Measurements from ENCODE around the gene LAMB2.

LAMB2 gene

DNA sequence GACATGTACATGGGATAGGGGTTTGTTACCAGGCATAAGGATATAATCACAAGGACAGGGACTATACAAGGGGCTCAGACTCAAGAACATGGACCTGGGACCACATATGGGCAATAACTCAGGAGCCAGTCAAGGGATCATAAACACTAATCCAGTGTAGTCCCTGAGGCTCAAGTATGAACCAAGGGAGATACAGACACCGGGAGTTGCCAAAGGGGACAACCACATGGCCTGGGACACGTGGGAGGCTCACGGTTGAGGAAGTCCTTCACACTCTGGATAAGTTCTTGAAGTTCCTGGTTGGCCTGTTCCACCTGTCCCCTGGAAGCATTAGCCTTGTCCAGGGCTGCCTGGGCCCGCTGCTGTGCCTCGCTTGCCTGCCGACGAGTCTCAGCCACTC, 10.4 kb downstream of the LAMB2 start:
- Histone ChIP-seq H3K36me3 (ENCODE audit: control insufficient read depth in 1 of 2, insufficient read depth in 2 of 2, low read length in 2 of 2) (peaks cover 26 to 36% of the 10 kb centered on the region in 2 donors), H3K27me3 (ENCODE audit: control insufficient read depth in 1 of 2, insufficient read depth in 2 of 2, low read length in 2 of 2) (no peaks in the 10 kb centered on the region), H3K9me3 (ENCODE audit: control insufficient read depth in 1 of 2, low read length in 2 of 2) (no peaks in the 10 kb centered on the region), H3K4me3 (ENCODE audit: low read depth in 1 of 2, low read length in 2 of 2) (no peak overlapping the region), H3K27ac (ENCODE audit: low read depth, low read length) (no peak overlapping the region), H3K4me1 (ENCODE audit: control insufficient read depth in 1 of 2, insufficient read depth in 2 of 2, low read length in 2 of 2) (peaks cover 13 to 15% of the 10 kb centered on the region in 2 donors), H3K9ac (ENCODE audit: low read depth in 1 of 2, low read length in 2 of 2) (no peak overlapping the region)

- Histone ChIP-seq H3K9me3 (ENCODE audit: control insufficient read depth in 1 of 2, low read length in 2 of 2) (no peaks in the 10 kb centered on the region), H3K4me3 (ENCODE audit: low read depth in 1 of 2, low read length in 2 of 2) (no peak overlapping the region), H3K27me3 (ENCODE audit: control insufficient read depth in 1 of 2, insufficient read depth in 2 of 2, low read length in 2 of 2) (no peaks in the 10 kb centered on the region), H3K4me1 (ENCODE audit: control insufficient read depth in 1 of 2, insufficient read depth in 2 of 2, low read length in 2 of 2) (peaks cover 13 to 15% of the 10 kb centered on the region in 2 donors), H3K27ac (ENCODE audit: low read depth, low read length) (no peak overlapping the region), H3K36me3 (ENCODE audit: control insufficient read depth in 1 of 2, insufficient read depth in 2 of 2, low read length in 2 of 2) (peaks cover 30 to 41% of the 10 kb centered on the region in 2 donors), H3K9ac (ENCODE audit: low read depth in 1 of 2, low read length in 2 of 2) (no peak overlapping the region)
Measured at GRCh38 chr3:49122022-49122421, 10.8 kb downstream of the LAMB2 start.

- peaks cover 13 to 15% of the 10 kb centered on the region in 2 donors for H3K4me1 ChIP-seq (ENCODE audit: control insufficient read depth in 1 of 2, insufficient read depth in 2 of 2, low read length in 2 of 2)
- peak overlapping the region; percentile 46 to 96 for H3K4me3 ChIP-seq (ENCODE audit: low read depth in 1 of 2, low read length in 2 of 2)
- no peaks in the 10 kb centered on the region for H3K27me3 ChIP-seq (ENCODE audit: control insufficient read depth in 1 of 2, insufficient read depth in 2 of 2, low read length in 2 of 2)
- H3K9me3 ChIP-seq (ENCODE audit: control insufficient read depth in 1 of 2, low read length in 2 of 2): no peaks in the 10 kb centered on the region
- H3K36me3 ChIP-seq (ENCODE audit: control insufficient read depth in 1 of 2, insufficient read depth in 2 of 2, low read length in 2 of 2): peaks cover 37 to 49% of the 10 kb centered on the region in 2 donors
- H3K27ac ChIP-seq (ENCODE audit: low read depth, low read length): peak overlapping the region; percentile 95
- peak overlapping the region in 1 of 2 donors; percentile 96 for H3K9ac ChIP-seq (ENCODE audit: low read depth in 1 of 2, low read length in 2 of 2)
Measured at GRCh38 chr3:49121132-49121736, 11.6 kb downstream of the LAMB2 start.

- Histone ChIP-seq H3K4me1 (ENCODE audit: control insufficient read depth in 1 of 2, insufficient read depth in 2 of 2, low read length in 2 of 2) (peaks cover 13 to 15% of the 10 kb centered on the region in 2 donors), H3K9me3 (ENCODE audit: control insufficient read depth in 1 of 2, low read length in 2 of 2) (no peaks in the 10 kb centered on the region)
Measured at GRCh38 chr3:49120438-49121131, 12.3 kb downstream of the LAMB2 start, which contains the start of gene USP19. TSS of gene USP19 (minus strand) at chr3:49120823. CDS start at chr3:49119145, 1,678 bp downstream.

GRCh38 chr3:49120096-49120437, 12.8 kb downstream of the LAMB2 start:
- Histone ChIP-seq H3K9me3 (ENCODE audit: control insufficient read depth in 1 of 2, low read length in 2 of 2) (no peaks in the 10 kb centered on the region), H3K4me3 (ENCODE audit: low read depth in 1 of 2, low read length in 2 of 2) (peak overlapping the region; percentile 92 to 96), H3K36me3 (ENCODE audit: control insufficient read depth in 1 of 2, insufficient read depth in 2 of 2, low read length in 2 of 2) (peaks cover 44 to 56% of the 10 kb centered on the region in 2 donors), H3K27me3 (ENCODE audit: control insufficient read depth in 1 of 2, insufficient read depth in 2 of 2, low read length in 2 of 2) (no peaks in the 10 kb centered on the region), H3K9ac (ENCODE audit: low read depth in 1 of 2, low read length in 2 of 2) (peak overlapping the region; percentile 90 to 96), H3K27ac (ENCODE audit: low read depth, low read length) (peak overlapping the region; percentile 95), H3K4me1 (ENCODE audit: control insufficient read depth in 1 of 2, insufficient read depth in 2 of 2, low read length in 2 of 2) (peaks cover 13 to 15% of the 10 kb centered on the region in 2 donors)

More at GRCh38 chr3:49120438-49121131, 12.3 kb downstream of the LAMB2 start, which contains the start of gene USP19:
- no peaks in the 10 kb centered on the region for H3K27me3 ChIP-seq (ENCODE audit: control insufficient read depth in 1 of 2, insufficient read depth in 2 of 2, low read length in 2 of 2)
- H3K4me3 ChIP-seq (ENCODE audit: low read depth in 1 of 2, low read length in 2 of 2): peak within 1 kb of the TSS; percentile 92 to 96
- peaks cover 40 to 52% of the 10 kb centered on the region in 2 donors for H3K36me3 ChIP-seq (ENCODE audit: control insufficient read depth in 1 of 2, insufficient read depth in 2 of 2, low read length in 2 of 2)
- H3K9ac ChIP-seq (ENCODE audit: low read depth in 1 of 2, low read length in 2 of 2): peak within 1 kb of the TSS; percentile 90 to 96
- peak within 1 kb of the TSS; percentile 95 for H3K27ac ChIP-seq (ENCODE audit: low read depth, low read length)

DNA sequence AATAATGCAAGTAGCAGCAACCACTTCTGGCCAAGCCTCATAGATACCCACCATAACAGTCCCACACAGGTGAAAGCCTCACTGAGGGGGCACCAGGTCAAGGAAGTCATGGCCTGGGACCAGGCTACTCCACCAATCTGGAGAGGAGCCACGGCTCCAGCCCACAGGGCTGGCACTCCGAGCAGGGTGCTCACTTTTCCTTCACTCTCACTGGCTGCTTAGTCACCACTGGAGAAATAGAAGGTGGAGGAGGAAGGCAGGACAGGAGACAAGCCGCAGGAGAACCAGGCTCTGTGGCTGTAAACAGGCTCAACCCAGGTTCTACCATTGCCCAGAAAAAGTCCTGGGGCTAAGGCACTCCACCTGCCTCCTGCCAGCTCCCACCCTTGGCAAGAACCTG, 13.4 kb downstream of the LAMB2 start:
- Histone ChIP-seq H3K27me3 (ENCODE audit: control insufficient read depth in 1 of 2, insufficient read depth in 2 of 2, low read length in 2 of 2) (no peaks in the 10 kb centered on the region), H3K4me3 (ENCODE audit: low read depth in 1 of 2, low read length in 2 of 2) (peak overlapping the region; percentile 92 to 96), H3K9me3 (ENCODE audit: control insufficient read depth in 1 of 2, low read length in 2 of 2) (no peaks in the 10 kb centered on the region), H3K9ac (ENCODE audit: low read depth in 1 of 2, low read length in 2 of 2) (peak overlapping the region; percentile 90 to 96), H3K27ac (ENCODE audit: low read depth, low read length) (no peak overlapping the region), H3K4me1 (ENCODE audit: control insufficient read depth in 1 of 2, insufficient read depth in 2 of 2, low read length in 2 of 2) (peaks cover 13 to 15% of the 10 kb centered on the region in 2 donors), H3K36me3 (ENCODE audit: control insufficient read depth in 1 of 2, insufficient read depth in 2 of 2, low read length in 2 of 2) (peaks cover 46 to 59% of the 10 kb centered on the region in 2 donors)

DNA sequence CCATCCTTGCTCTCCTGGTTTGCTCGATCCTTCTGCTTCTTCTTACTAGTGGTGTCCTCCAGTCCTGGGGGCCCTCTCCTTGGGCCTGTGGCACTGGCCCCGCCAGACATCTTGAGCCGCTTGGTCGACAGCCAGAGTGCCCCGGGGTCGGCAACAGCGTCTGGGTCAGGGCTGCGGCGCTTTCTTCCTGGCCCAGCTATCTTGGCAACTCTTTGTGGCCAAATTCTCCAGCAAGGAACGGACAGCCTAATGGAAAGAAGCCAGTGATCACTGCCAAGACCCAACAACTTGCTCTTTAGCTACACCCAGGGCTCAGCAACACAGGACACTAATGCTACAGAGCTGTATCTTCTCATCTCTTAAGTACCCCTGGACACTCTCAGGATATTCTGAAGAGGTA, 13.8 kb downstream of the LAMB2 start:
- Histone ChIP-seq H3K4me1 (ENCODE audit: control insufficient read depth in 1 of 2, insufficient read depth in 2 of 2, low read length in 2 of 2) (peaks cover 13 to 15% of the 10 kb centered on the region in 2 donors), H3K27ac (ENCODE audit: low read depth, low read length) (no peak overlapping the region), H3K27me3 (ENCODE audit: control insufficient read depth in 1 of 2, insufficient read depth in 2 of 2, low read length in 2 of 2) (no peaks in the 10 kb centered on the region), H3K36me3 (ENCODE audit: control insufficient read depth in 1 of 2, insufficient read depth in 2 of 2, low read length in 2 of 2) (peaks cover 47 to 59% of the 10 kb centered on the region in 2 donors), H3K4me3 (ENCODE audit: low read depth in 1 of 2, low read length in 2 of 2) (peak overlapping the region; percentile 92 to 96), H3K9me3 (ENCODE audit: control insufficient read depth in 1 of 2, low read length in 2 of 2) (no peaks in the 10 kb centered on the region), H3K9ac (ENCODE audit: low read depth in 1 of 2, low read length in 2 of 2) (peak overlapping the region; percentile 90 to 96)

DNA sequence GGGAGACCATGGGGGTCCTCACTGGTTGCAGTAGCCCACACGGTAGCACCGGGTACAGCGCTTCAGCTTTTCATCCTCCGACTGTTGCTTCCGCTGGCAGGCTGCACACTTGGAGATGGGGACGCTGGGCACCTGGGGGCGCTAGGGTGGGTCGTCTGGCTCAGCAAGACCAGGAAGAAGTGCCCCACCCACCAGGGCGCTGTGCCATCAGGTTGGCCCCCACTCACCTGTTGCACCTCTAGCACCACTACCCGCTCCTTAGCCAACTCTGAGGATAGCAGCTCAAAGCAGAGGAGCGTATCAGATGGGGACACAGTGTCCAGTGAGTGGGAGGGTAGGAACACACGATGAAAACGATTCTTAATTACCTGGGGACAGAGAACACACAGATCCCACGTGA, 20.6 kb downstream of the LAMB2 start:
- H3K9me3 ChIP-seq (ENCODE audit: control insufficient read depth in 1 of 2, low read length in 2 of 2): no peaks in the 10 kb centered on the region
- H3K4me3 ChIP-seq (ENCODE audit: low read depth in 1 of 2, low read length in 2 of 2): no peak overlapping the region
- no peak overlapping the region for H3K9ac ChIP-seq (ENCODE audit: low read depth in 1 of 2, low read length in 2 of 2)
- no peaks in the 10 kb centered on the region for H3K27me3 ChIP-seq (ENCODE audit: control insufficient read depth in 1 of 2, insufficient read depth in 2 of 2, low read length in 2 of 2)
- H3K4me1 ChIP-seq (ENCODE audit: control insufficient read depth in 1 of 2, insufficient read depth in 2 of 2, low read length in 2 of 2): peaks cover 8% of the 10 kb centered on the region in 2 donors
- H3K27ac ChIP-seq (ENCODE audit: low read depth, low read length): no peak overlapping the region
- H3K36me3 ChIP-seq (ENCODE audit: control insufficient read depth in 1 of 2, insufficient read depth in 2 of 2, low read length in 2 of 2): peaks cover 78 to 86% of the 10 kb centered on the region in 2 donors

DNA sequence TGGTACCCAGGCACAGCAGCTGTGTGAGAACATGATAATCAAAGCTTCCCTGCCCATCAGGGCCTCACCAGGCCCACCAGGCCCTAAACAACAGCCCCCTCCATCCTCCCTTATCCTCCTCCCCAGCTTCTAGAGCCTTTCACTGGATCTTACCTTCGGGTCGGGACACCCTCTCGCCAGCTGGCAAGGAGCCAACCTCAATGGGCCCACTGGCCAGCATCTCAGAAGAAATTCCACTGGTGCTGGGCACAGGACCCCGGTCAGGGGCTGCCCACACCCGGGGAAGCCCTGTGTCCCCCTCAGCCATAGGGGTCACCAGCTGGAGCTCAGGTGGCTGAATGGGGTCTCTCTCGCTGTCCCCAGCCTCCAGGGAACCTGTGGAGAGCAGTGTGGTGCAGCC, 21.5 kb downstream of the LAMB2 start:
- Histone ChIP-seq H3K36me3 (ENCODE audit: control insufficient read depth in 1 of 2, insufficient read depth in 2 of 2, low read length in 2 of 2) (peaks cover 70 to 79% of the 10 kb centered on the region in 2 donors), H3K4me1 (ENCODE audit: control insufficient read depth in 1 of 2, insufficient read depth in 2 of 2, low read length in 2 of 2) (peaks cover 8% of the 10 kb centered on the region in 2 donors), H3K27me3 (ENCODE audit: control insufficient read depth in 1 of 2, insufficient read depth in 2 of 2, low read length in 2 of 2) (no peaks in the 10 kb centered on the region)

DNA sequence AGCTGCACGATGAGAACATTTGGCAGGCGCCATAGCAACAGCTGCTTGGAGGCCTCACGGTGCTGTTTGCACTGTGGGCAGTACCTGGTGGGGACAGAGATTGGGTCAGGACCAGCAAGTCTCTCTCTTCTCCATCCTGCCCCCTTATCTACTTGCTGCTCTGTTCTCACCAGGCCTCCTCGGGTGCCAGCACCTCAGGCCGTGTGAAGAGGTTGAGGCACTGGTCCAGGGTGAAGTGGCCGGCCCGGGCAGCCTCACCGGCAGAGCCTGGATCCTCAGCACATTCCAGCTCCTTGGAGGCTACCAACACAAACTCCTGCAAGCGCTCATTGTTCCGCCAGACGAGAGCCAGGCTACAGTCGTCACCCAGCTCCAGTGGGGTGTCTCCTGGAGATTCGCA, 22.1 kb downstream of the LAMB2 start:
- H3K27ac ChIP-seq (ENCODE audit: low read depth, low read length): no peak overlapping the region
- peaks cover 65 to 75% of the 10 kb centered on the region in 2 donors for H3K36me3 ChIP-seq (ENCODE audit: control insufficient read depth in 1 of 2, insufficient read depth in 2 of 2, low read length in 2 of 2)
- H3K9ac ChIP-seq (ENCODE audit: low read depth in 1 of 2, low read length in 2 of 2): no peak overlapping the region
- no peaks in the 10 kb centered on the region for H3K27me3 ChIP-seq (ENCODE audit: control insufficient read depth in 1 of 2, insufficient read depth in 2 of 2, low read length in 2 of 2)
- H3K9me3 ChIP-seq (ENCODE audit: control insufficient read depth in 1 of 2, low read length in 2 of 2): no peaks in the 10 kb centered on the region
- H3K4me1 ChIP-seq (ENCODE audit: control insufficient read depth in 1 of 2, insufficient read depth in 2 of 2, low read length in 2 of 2): peaks cover 10 to 11% of the 10 kb centered on the region in 2 donors
- H3K4me3 ChIP-seq (ENCODE audit: low read depth in 1 of 2, low read length in 2 of 2): no peak overlapping the region

More for the DNA sequence above, 21.5 kb downstream of the LAMB2 start:
- Histone ChIP-seq H3K4me3 (ENCODE audit: low read depth in 1 of 2, low read length in 2 of 2) (no peak overlapping the region), H3K9ac (ENCODE audit: low read depth in 1 of 2, low read length in 2 of 2) (no peak overlapping the region), H3K27ac (ENCODE audit: low read depth, low read length) (no peak overlapping the region), H3K9me3 (ENCODE audit: control insufficient read depth in 1 of 2, low read length in 2 of 2) (no peaks in the 10 kb centered on the region)
